ENCODE results near the gene DPF3.

GRCh38 chr14:72758420-72758819 lies 135.5 kb downstream of the DPF3 start:
- TF ChIP-seq SRF (IDR thresholded peaks at IDR 0.05; ENCODE audit: low read depth, low read length) = no peak
- TF ChIP-seq KDM1A (CRISPR knock-in tag; IDR thresholded peaks at IDR 0.05) = no peak
- no peak for TF ChIP-seq ZUFSP (CRISPR knock-in tag; IDR thresholded peaks at IDR 0.05; ENCODE audit: borderline replicate concordance)
- TF ChIP-seq, protein P1, sequence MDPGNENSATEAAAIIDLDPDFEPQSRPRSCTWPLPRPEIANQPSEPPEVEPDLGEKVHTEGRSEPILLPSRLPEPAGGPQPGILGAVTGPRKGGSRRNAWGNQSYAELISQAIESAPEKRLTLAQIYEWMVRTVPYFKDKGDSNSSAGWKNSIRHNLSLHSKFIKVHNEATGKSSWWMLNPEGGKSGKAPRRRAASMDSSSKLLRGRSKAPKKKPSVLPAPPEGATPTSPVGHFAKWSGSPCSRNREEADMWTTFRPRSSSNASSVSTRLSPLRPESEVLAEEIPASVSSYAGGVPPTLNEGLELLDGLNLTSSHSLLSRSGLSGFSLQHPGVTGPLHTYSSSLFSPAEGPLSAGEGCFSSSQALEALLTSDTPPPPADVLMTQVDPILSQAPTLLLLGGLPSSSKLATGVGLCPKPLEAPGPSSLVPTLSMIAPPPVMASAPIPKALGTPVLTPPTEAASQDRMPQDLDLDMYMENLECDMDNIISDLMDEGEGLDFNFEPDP (CRISPR knock-in tag; conservative IDR thresholded peaks at IDR 0.05) = no peak
- no peak for TF ChIP-seq USF2 (IDR thresholded peaks at IDR 0.05; ENCODE audit: low read depth, low read length)
- TF ChIP-seq USF2 (CRISPR knock-in tag; IDR thresholded peaks at IDR 0.05; ENCODE audit: borderline replicate concordance) = no peak
- no peak for TF ChIP-seq HMG20B (CRISPR knock-in tag; conservative IDR thresholded peaks at IDR 0.05)
- TF ChIP-seq, protein P2, sequence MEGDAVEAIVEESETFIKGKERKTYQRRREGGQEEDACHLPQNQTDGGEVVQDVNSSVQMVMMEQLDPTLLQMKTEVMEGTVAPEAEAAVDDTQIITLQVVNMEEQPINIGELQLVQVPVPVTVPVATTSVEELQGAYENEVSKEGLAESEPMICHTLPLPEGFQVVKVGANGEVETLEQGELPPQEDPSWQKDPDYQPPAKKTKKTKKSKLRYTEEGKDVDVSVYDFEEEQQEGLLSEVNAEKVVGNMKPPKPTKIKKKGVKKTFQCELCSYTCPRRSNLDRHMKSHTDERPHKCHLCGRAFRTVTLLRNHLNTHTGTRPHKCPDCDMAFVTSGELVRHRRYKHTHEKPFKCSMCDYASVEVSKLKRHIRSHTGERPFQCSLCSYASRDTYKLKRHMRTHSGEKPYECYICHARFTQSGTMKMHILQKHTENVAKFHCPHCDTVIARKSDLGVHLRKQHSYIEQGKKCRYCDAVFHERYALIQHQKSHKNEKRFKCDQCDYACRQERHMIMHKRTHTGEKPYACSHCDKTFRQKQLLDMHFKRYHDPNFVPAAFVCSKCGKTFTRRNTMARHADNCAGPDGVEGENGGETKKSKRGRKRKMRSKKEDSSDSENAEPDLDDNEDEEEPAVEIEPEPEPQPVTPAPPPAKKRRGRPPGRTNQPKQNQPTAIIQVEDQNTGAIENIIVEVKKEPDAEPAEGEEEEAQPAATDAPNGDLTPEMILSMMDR (CRISPR knock-in tag; IDR thresholded peaks at IDR 0.05) = peak; percentile 46
- TF ChIP-seq CHD2 (IDR thresholded peaks at IDR 0.05; ENCODE audit: low read depth, low read length) = no peak
- TF ChIP-seq TBX2 (CRISPR knock-in tag; IDR thresholded peaks at IDR 0.05; ENCODE audit: borderline replicate concordance) = no peak
- no peak for TF ChIP-seq ZSCAN29 (CRISPR knock-in tag; conservative IDR thresholded peaks at IDR 0.05)
- no peak for TF ChIP-seq FOXO1 (CRISPR knock-in tag; IDR thresholded peaks at IDR 0.05)
- TF ChIP-seq NFE2L1 (CRISPR knock-in tag; IDR thresholded peaks at IDR 0.05; ENCODE audit: borderline replicate concordance) = no peak
